HEK293 (cell line): ENCODE measurements around the gene LTB4R.

Source experiments
- CTCF ChIA-PET: fragments of 350-600 bp; formaldehyde crosslinking; extraction: SDS; loops from one replicate; lab custom pipeline; 2021; ENCODE audit warnings: antibody characterized with exemption; lab: Yijun Ruan, JAX
- POLR2A ChIA-PET: fragments of 300-600 bp; formaldehyde crosslinking; extraction: SDS; loops from one replicate; lab custom pipeline; 2020; ENCODE audit warnings: antibody characterized with exemption, inconsistent platforms; lab: Yijun Ruan, JAX
- H3K27ac ChIP-seq: fragments of 200-500 bp; sonication (Bioruptor generic); 2 replicates; pipeline ENCODE4 v1.5.1; 2014; ENCODE audit warnings: low read depth, low read length, control low read depth, inconsistent platforms; ENCODE audit errors: extremely low read depth
- H3K36me3 ChIP-seq, 2 experiments: fragments of 200-500 bp in 1 of 2; sonication (Bioruptor generic) in 1 of 2; 1 replicate in 1 of 2; 2 replicates in 1 of 2; pipeline ENCODE4 v1.5.1; 2014 to 2017; ENCODE audit warnings: inconsistent platforms in 2 of 2, low read length in 2 of 2; ENCODE audit not compliant: control insufficient read depth in 2 of 2, insufficient read depth in 1 of 2
- H3K4me1 ChIP-seq: fragments of 200-500 bp; sonication (Bioruptor generic); 2 replicates; pipeline ENCODE4 v1.5.1; 2014; ENCODE audit warnings: mild to moderate bottlenecking, low read length, inconsistent platforms; ENCODE audit not compliant: control insufficient read depth, insufficient read depth
- H3K4me3 ChIP-seq: 2 replicates; pipeline ENCODE4 v1.5.1; 2011; ENCODE audit warnings: low read depth, mild to moderate bottlenecking, control low read depth, low read length, moderate library complexity
- H3K9me3 ChIP-seq: fragments of 200-500 bp; sonication (Bioruptor generic); 2 replicates; pipeline ENCODE4 v1.5.1; 2014; ENCODE audit warnings: low read depth, low read length, inconsistent platforms; ENCODE audit not compliant: control insufficient read depth, insufficient read depth
- GLIS1 ChIP-seq: fragments of 450-650 bp; formaldehyde crosslinking; IDR thresholded peaks from 2 replicates; pipeline ENCODE4 v1.5.1; 2016; ENCODE audit warnings: missing biosample characterization, missing genetic modification characterization
- GLIS2 ChIP-seq: fragments of 450-650 bp; formaldehyde crosslinking; IDR thresholded peaks from 2 replicates; pipeline ENCODE4 v1.5.1; 2016; ENCODE audit warnings: missing biosample characterization, missing genetic modification characterization
- HIC1 ChIP-seq: fragments of 450-650 bp; formaldehyde crosslinking; IDR thresholded peaks from 2 replicates; pipeline ENCODE4 v1.5.1; 2016; ENCODE audit warnings: missing biosample characterization, missing genetic modification characterization
- INSM2 ChIP-seq: fragments of 450-650 bp; formaldehyde crosslinking; IDR thresholded peaks from 2 replicates; pipeline ENCODE4 v1.5.1; 2016; ENCODE audit warnings: missing biosample characterization, missing genetic modification characterization
- KLF16 ChIP-seq: fragments of 450-650 bp; formaldehyde crosslinking; IDR thresholded peaks from 2 replicates; pipeline ENCODE4 v1.5.1; 2017; ENCODE audit warnings: missing biosample characterization, missing genetic modification characterization
- KLF8 ChIP-seq: fragments of 450-650 bp; formaldehyde crosslinking; IDR thresholded peaks from 2 replicates; pipeline ENCODE4 v1.5.1; 2016; ENCODE audit warnings: missing biosample characterization, missing genetic modification characterization
- MYNN ChIP-seq: fragments of 450-650 bp; formaldehyde crosslinking; IDR thresholded peaks from 2 replicates; pipeline ENCODE4 v1.5.1; 2016; ENCODE audit warnings: missing biosample characterization, missing genetic modification characterization, borderline replicate concordance
- TRIM28 ChIP-seq: IDR thresholded peaks from 2 replicates; pipeline ENCODE4 v1.6.1; 2011; ENCODE audit warnings: low read length, control low read depth, borderline replicate concordance
- ZBTB20 ChIP-seq: fragments of 450-650 bp; formaldehyde crosslinking; IDR thresholded peaks from 2 replicates; pipeline ENCODE4 v1.5.1; 2016; ENCODE audit warnings: missing biosample characterization, missing genetic modification characterization
- ZEB2 ChIP-seq: fragments of 450-650 bp; formaldehyde crosslinking; IDR thresholded peaks from 2 replicates; pipeline ENCODE4 v1.5.1; 2016; ENCODE audit warnings: missing biosample characterization, missing genetic modification characterization
- ZNF10 ChIP-seq: fragments of 450-650 bp; formaldehyde crosslinking; IDR thresholded peaks from 2 replicates; pipeline ENCODE4 v1.5.1; 2017; ENCODE audit warnings: missing biosample characterization, missing genetic modification characterization
- ZNF214 ChIP-seq: fragments of 450-650 bp; formaldehyde crosslinking; IDR thresholded peaks from 2 replicates; pipeline ENCODE4 v1.5.1; 2017; ENCODE audit warnings: missing biosample characterization, mild to moderate bottlenecking, missing genetic modification characterization, borderline replicate concordance
- ZNF24 ChIP-seq: fragments of 450-650 bp; formaldehyde crosslinking; IDR thresholded peaks from 2 replicates; pipeline ENCODE4 v1.5.1; 2016; ENCODE audit warnings: missing biosample characterization, missing genetic modification characterization
- ZNF423 ChIP-seq: fragments of 450-650 bp; formaldehyde crosslinking; IDR thresholded peaks from 2 replicates; pipeline ENCODE4 v1.5.1; 2016; ENCODE audit warnings: missing biosample characterization, missing genetic modification characterization
- ZNF501 ChIP-seq: fragments of 450-650 bp; formaldehyde crosslinking; IDR thresholded peaks from 2 replicates; pipeline ENCODE4 v1.5.1; 2016; ENCODE audit warnings: missing biosample characterization, missing genetic modification characterization
- ZNF600 ChIP-seq: fragments of 450-650 bp; formaldehyde crosslinking; IDR thresholded peaks from 2 replicates; pipeline ENCODE4 v1.5.1; 2016; ENCODE audit warnings: missing biosample characterization, missing genetic modification characterization
- ZNF610 ChIP-seq: fragments of 450-650 bp; formaldehyde crosslinking; IDR thresholded peaks from 2 replicates; pipeline ENCODE4 v1.5.1; 2016; ENCODE audit warnings: missing biosample characterization, missing genetic modification characterization, borderline replicate concordance
- ZNF76 ChIP-seq: fragments of 450-650 bp; formaldehyde crosslinking; IDR thresholded peaks from 2 replicates; pipeline ENCODE4; 2016; ENCODE audit warnings: low read depth, missing biosample characterization, missing genetic modification characterization, borderline replicate concordance
- ZSCAN30 ChIP-seq: fragments of 450-650 bp; IDR thresholded peaks from 2 replicates; pipeline ENCODE4 v1.5.1; 2018; ENCODE audit warnings: missing biosample characterization, mild to moderate bottlenecking, missing genetic modification characterization, moderate library complexity
- ZXDB ChIP-seq: fragments of 450-650 bp; formaldehyde crosslinking; IDR thresholded peaks from 2 replicates; pipeline ENCODE4 v1.5.1; 2016; ENCODE audit warnings: missing biosample characterization, missing genetic modification characterization
- TF ChIP-seq, protein P1 (sequence below): fragments of 450-650 bp; formaldehyde crosslinking; IDR thresholded peaks from 2 replicates; pipeline ENCODE4 v1.5.1; 2016; ENCODE audit warnings: missing biosample characterization, missing genetic modification characterization
- TF ChIP-seq, protein P2 (sequence below): fragments of 450-650 bp; formaldehyde crosslinking; IDR thresholded peaks from 2 replicates; pipeline ENCODE4 v1.5.1; 2017; ENCODE audit warnings: missing biosample characterization, missing genetic modification characterization
- TF ChIP-seq, protein P3 (sequence below): fragments of 450-650 bp; formaldehyde crosslinking; IDR thresholded peaks from 2 replicates; pipeline ENCODE4 v1.5.1; 2016; ENCODE audit warnings: missing biosample characterization, missing genetic modification characterization

LTB4R gene

GRCh38 chr14:24364841-24365240 lies 53.5 kb downstream of the LTB4R start (continued):
- TF ChIP-seq, protein P1, sequence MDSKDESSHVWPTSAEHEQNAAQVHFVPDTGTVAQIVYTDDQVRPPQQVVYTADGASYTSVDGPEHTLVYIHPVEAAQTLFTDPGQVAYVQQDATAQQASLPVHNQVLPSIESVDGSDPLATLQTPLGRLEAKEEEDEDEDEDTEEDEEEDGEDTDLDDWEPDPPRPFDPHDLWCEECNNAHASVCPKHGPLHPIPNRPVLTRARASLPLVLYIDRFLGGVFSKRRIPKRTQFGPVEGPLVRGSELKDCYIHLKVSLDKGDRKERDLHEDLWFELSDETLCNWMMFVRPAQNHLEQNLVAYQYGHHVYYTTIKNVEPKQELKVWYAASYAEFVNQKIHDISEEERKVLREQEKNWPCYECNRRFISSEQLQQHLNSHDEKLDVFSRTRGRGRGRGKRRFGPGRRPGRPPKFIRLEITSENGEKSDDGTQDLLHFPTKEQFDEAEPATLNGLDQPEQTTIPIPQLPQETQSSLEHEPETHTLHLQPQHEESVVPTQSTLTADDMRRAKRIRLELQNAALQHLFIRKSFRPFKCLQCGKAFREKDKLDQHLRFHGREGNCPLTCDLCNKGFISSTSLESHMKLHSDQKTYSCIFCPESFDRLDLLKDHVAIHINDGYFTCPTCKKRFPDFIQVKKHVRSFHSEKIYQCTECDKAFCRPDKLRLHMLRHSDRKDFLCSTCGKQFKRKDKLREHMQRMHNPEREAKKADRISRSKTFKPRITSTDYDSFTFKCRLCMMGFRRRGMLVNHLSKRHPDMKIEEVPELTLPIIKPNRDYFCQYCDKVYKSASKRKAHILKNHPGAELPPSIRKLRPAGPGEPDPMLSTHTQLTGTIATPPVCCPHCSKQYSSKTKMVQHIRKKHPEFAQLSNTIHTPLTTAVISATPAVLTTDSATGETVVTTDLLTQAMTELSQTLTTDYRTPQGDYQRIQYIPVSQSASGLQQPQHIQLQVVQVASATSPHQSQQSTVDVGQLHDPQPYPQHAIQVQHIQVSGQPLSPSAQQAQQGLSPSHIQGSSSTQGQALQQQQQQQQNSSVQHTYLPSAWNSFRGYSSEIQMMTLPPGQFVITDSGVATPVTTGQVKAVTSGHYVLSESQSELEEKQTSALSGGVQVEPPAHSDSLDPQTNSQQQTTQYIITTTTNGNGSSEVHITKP (tag by site-specific recombination), result no peak
- TF ChIP-seq, protein P2, sequence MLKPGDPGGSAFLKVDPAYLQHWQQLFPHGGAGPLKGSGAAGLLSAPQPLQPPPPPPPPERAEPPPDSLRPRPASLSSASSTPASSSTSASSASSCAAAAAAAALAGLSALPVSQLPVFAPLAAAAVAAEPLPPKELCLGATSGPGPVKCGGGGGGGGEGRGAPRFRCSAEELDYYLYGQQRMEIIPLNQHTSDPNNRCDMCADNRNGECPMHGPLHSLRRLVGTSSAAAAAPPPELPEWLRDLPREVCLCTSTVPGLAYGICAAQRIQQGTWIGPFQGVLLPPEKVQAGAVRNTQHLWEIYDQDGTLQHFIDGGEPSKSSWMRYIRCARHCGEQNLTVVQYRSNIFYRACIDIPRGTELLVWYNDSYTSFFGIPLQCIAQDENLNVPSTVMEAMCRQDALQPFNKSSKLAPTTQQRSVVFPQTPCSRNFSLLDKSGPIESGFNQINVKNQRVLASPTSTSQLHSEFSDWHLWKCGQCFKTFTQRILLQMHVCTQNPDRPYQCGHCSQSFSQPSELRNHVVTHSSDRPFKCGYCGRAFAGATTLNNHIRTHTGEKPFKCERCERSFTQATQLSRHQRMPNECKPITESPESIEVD (tag by site-specific recombination), result no peak
- no peak for TF ChIP-seq KLF16 (tag by site-specific recombination)

DNA sequence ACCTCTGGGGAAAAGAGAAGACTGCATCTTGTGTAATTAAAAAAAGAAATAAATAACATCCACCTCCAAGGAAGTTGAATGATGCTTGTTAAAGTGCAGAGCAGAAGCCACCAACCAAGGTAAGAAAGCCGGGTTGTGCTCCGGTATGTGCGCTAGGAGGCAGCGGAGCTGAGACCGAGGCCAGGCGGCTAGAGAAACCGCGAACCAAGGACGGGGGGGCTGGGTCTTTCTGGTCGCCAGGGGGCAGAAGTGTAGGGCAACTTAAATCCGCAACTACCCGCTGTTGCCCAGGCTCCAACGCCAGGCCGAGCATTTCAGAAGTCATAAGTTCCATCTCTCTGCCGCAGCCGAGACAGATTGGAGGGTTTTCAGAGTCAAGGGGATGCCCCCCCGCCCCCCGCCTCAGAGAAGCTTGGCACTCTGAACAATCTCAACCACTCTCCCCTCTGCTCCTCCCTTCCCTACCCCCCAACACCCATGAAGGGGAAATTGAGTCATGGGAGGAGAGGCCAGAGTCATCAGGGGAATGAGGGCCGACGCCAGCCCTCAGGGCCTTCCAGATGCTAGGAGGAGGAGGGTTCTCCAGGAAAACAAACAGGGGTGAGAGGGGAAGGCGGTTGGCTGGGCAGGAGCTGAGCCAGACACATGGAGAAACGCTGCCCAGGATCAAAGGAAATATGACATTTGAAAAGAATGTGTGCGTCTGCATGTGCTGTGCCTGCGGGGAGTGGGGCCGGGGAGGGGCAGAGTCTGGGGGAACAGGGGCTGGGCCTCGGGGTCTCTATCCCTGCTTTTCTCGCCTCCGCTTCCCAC lies 54.5 kb downstream of the LTB4R start:
- POLR2A ChIA-PET, result interaction anchor here (0.6 to 2.3 kb wide), 13 partner anchors 9 to 1128 kb away, joined by 3 to 45 read pairs (median 4); partner anchors contain the start of genes CBLN3, KHNYN, NYNRIN and RABGGTA
- CTCF ChIA-PET, result interaction anchor here (0.6 to 2.3 kb wide), 40 partner anchors 8 to 124 kb away, joined by 3 to 96 read pairs (median 4); partner anchors contain the start of genes CBLN3, KHNYN, RIPK3 and SDR39U1
- Histone ChIP-seq H3K4me1 (peaks cover 12% of the 10 kb centered on the region), H3K4me3 (peak overlapping the region; percentile 39), H3K9me3 (no peaks in the 10 kb centered on the region), H3K36me3 (peaks cover 0 to 10% of the 10 kb centered on the region in 2 experiments; a peak in 1 of 3 replicates), H3K27ac (peak overlapping the region; percentile 97)
- TF ChIP-seq ZNF214, result no peak
- peak; percentile 83 for TF ChIP-seq ZEB2 (tag by site-specific recombination)
- peak; percentile 66 for TF ChIP-seq KLF8
- 0 out of 2 replicates have a peak, but pooled peaks have one; percentile 57 for TF ChIP-seq ZNF610 (tag by site-specific recombination)
- TF ChIP-seq ZBTB20 (tag by site-specific recombination), result peak; percentile 53
- TF ChIP-seq ZNF600 (tag by site-specific recombination), result peak; percentile 92
- TF ChIP-seq ZNF24 (tag by site-specific recombination), result 0 out of 2 replicates have a peak, but pooled peaks have one; percentile 22
- 0 out of 2 replicates have a peak, but pooled peaks have one; percentile 12 for TF ChIP-seq ZNF423 (tag by site-specific recombination)
- 0 out of 2 replicates have a peak, but pooled peaks have one; percentile 32 for TF ChIP-seq ZNF76 (tag by site-specific recombination)
- no peak for TF ChIP-seq MYNN (tag by site-specific recombination)
- 0 out of 2 replicates have a peak, but pooled peaks have one; percentile 29 for TF ChIP-seq ZXDB (tag by site-specific recombination)
- TF ChIP-seq ZNF501, result no peak; the same call in 1 of the 2 replicates
- no peak for TF ChIP-seq HIC1 (tag by site-specific recombination)
- TF ChIP-seq GLIS1, result peak; percentile 66
- TF ChIP-seq TRIM28, result 0 out of 2 replicates have a peak, but pooled peaks have one; percentile 40
- peak; percentile 79 for TF ChIP-seq GLIS2 (tag by site-specific recombination)
- TF ChIP-seq, protein P3, sequence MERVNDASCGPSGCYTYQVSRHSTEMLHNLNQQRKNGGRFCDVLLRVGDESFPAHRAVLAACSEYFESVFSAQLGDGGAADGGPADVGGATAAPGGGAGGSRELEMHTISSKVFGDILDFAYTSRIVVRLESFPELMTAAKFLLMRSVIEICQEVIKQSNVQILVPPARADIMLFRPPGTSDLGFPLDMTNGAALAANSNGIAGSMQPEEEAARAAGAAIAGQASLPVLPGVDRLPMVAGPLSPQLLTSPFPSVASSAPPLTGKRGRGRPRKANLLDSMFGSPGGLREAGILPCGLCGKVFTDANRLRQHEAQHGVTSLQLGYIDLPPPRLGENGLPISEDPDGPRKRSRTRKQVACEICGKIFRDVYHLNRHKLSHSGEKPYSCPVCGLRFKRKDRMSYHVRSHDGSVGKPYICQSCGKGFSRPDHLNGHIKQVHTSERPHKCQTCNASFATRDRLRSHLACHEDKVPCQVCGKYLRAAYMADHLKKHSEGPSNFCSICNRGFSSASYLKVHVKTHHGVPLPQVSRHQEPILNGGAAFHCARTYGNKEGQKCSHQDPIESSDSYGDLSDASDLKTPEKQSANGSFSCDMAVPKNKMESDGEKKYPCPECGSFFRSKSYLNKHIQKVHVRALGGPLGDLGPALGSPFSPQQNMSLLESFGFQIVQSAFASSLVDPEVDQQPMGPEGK, result peak; percentile 98
- 0 out of 2 replicates have a peak, but pooled peaks have one; percentile 43 for TF ChIP-seq INSM2 (tag by site-specific recombination)
- peak; percentile 24; the same call in 1 of the 2 replicates for TF ChIP-seq ZNF10 (tag by site-specific recombination)
- 0 out of 2 replicates have a peak, but pooled peaks have one; percentile 45 for TF ChIP-seq ZSCAN30 (tag by site-specific recombination)
- peak; percentile 35; the same call in 1 of the 2 replicates for TF ChIP-seq KLF16 (tag by site-specific recombination)
